Hepatocyte (in vitro differentiated cells): ENCODE measurements around the gene TMEM164.

Experiments
- EZH2phosphoT487 ChIP-seq: fragments of 200-600 bp; sonication (generic); IDR thresholded peaks from one replicate; pipeline ENCODE4 v1.6.1; 2018; ENCODE audit warnings: antibody characterized with exemption, mild to moderate bottlenecking, low read depth, moderate library complexity; ENCODE audit not compliant: unreplicated experiment, severe bottlenecking
- TF ChIP-seq, protein P1 (sequence below): fragments of 200-600 bp; sonication (generic); IDR thresholded peaks from 2 replicates; pipeline ENCODE4 v1.5.1; 2016; ENCODE audit warnings: antibody characterized with exemption, mild to moderate bottlenecking; ENCODE audit not compliant: poor library complexity

- TF ChIP-seq, protein P1, sequence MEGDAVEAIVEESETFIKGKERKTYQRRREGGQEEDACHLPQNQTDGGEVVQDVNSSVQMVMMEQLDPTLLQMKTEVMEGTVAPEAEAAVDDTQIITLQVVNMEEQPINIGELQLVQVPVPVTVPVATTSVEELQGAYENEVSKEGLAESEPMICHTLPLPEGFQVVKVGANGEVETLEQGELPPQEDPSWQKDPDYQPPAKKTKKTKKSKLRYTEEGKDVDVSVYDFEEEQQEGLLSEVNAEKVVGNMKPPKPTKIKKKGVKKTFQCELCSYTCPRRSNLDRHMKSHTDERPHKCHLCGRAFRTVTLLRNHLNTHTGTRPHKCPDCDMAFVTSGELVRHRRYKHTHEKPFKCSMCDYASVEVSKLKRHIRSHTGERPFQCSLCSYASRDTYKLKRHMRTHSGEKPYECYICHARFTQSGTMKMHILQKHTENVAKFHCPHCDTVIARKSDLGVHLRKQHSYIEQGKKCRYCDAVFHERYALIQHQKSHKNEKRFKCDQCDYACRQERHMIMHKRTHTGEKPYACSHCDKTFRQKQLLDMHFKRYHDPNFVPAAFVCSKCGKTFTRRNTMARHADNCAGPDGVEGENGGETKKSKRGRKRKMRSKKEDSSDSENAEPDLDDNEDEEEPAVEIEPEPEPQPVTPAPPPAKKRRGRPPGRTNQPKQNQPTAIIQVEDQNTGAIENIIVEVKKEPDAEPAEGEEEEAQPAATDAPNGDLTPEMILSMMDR = no peak
- TF ChIP-seq EZH2phosphoT487 = no peak
Measured at GRCh38 chrX:110052303-110052702, 49.4 kb downstream of the TMEM164 start.
